Small intestine (tissue), 7 donors: Measurements from ENCODE around the gene RNPEP. TPM values are rescaled to one million over a fixed set of nuclear protein-coding genes. Genes with fewer than 3 reads are reported as not detected.
A peak's percentile ranks its signal among the peaks of the same experiment; 100 is the strongest.
"Not testable (repeated sequence)": the region's sequence is repeated elsewhere in the genome, so short reads cannot be mapped to it uniquely, and the experiment has no call there.

ENCODE experiments used
- DNase-seq, 2 donors: peaks; one replicate each; pipeline versions ENCODE4 v3.0.0 to v3.0.0-alpha.2; 2013
- FAIRE-seq: peaks from 2 replicates; lab custom pipeline; 2012; peaks lifted over from hg19 to GRCh38; lab: Jason Lieb, UNC
- H3K27ac ChIP-seq, 3 donors: one replicate each; pipeline ENCODE4 v1.5.1; 2013; ENCODE audit warnings: low read length in 2 of 3, mild to moderate bottlenecking in 2 of 3, control low read depth in 1 of 3, inconsistent platforms in 1 of 3, low read depth in 1 of 3, moderate library complexity in 1 of 3
- H3K27me3 ChIP-seq, 3 donors: one replicate each; pipeline ENCODE4 v1.6.1; 2013; ENCODE audit warnings: low read length in 3 of 3, inconsistent platforms in 1 of 3; ENCODE audit not compliant: control insufficient read depth in 3 of 3, insufficient read depth in 3 of 3
- H3K36me3 ChIP-seq, 3 donors: one replicate each; pipeline ENCODE4 v1.6.1; 2013; ENCODE audit warnings: low read length in 3 of 3, inconsistent platforms in 1 of 3, low read depth in 1 of 3, mild to moderate bottlenecking in 1 of 3, moderate library complexity in 1 of 3; ENCODE audit not compliant: control insufficient read depth in 3 of 3, insufficient read depth in 2 of 3
- H3K4me1 ChIP-seq, 3 donors: one replicate each; pipeline ENCODE4 v1.6.1; 2013; ENCODE audit warnings: low read length in 2 of 3, inconsistent platforms in 1 of 3, low read depth in 1 of 3, mild to moderate bottlenecking in 1 of 3, moderate library complexity in 1 of 3; ENCODE audit not compliant: control insufficient read depth in 3 of 3, insufficient read depth in 2 of 3
- H3K4me3 ChIP-seq, 3 donors: one replicate each; pipeline ENCODE4 v1.5.1; 2013; ENCODE audit warnings: low read length in 3 of 3, control low read depth in 1 of 3, inconsistent platforms in 1 of 3, low read depth in 1 of 3, mild to moderate bottlenecking in 1 of 3, moderate library complexity in 1 of 3
- H3K9me3 ChIP-seq, 2 donors: one replicate each; pipeline ENCODE4 v1.6.1; 2013; ENCODE audit warnings: low read depth in 1 of 2, low read length in 1 of 2; ENCODE audit not compliant: control insufficient read depth in 2 of 2, insufficient read depth in 1 of 2
- WGBS, 3 donors: extraction: QIAGEN DNeasy Blood & Tissue Kit; methylation state at CpG; one replicate each; pipeline ENCODE4 v1.1.7; 2013; 5-methylcytosine and 5-hydroxymethylcytosine counted together
- polyA plus RNA-seq, 4 donors: library from polyadenylated mRNA; stranded (reverse) in 3 of 4; unstranded in 1 of 4; fragments of 200-250 nt in 3 of 4; fragments of 120-200 nt in 1 of 4; gene quantifications; one replicate each; pipeline versions ENCODE4 v1.2.1 to v1.2.3, GENCODE V29; 2013
- donor health status: healthy with polysubstance abuse.
- donor health status: control.
- donor health status: control.
- donor health status: Bipolar disorder and iron deficiency.
- donor health status: healthy.

RNPEP gene
- polyA plus RNA-seq, 4 donors: 61.8 to 183 (median 90.4) TPM

- FAIRE-seq: no peak
- Histone ChIP-seq H3K9me3 (no peaks in the 10 kb centered on the region), H3K4me1 (peaks cover 0 to 7% (median 0%) of the 10 kb centered on the region in 3 donors), H3K27me3 (peaks cover 0 to 45% (median 3%) of the 10 kb centered on the region in 3 donors), H3K36me3 (no peaks in the 10 kb centered on the region), H3K27ac (peak overlapping the region in 2 of 3 donors; percentile 78 to 81), H3K4me3 (no peak overlapping the region)
- 36 to 47% (median 37%) methylated on average over 3 of the region's 3 CpGs for WGBS, 3 donors
- DNase-seq: no peak
Measured at GRCh38 chr1:201947697-201948008, 34.8 kb upstream of the RNPEP start.

- Histone ChIP-seq H3K27ac (no peak overlapping the region), H3K27me3 (peaks cover 0 to 38% (median 3%) of the 10 kb centered on the region in 3 donors)
Measured at GRCh38 chr1:201949491-201949890, 33.0 kb upstream of the RNPEP start.

GRCh38 chr1:201954263-201955008, 28.0 kb upstream of the RNPEP start:
- Histone ChIP-seq H3K27me3 (peaks cover 0 to 4% (median 0%) of the 10 kb centered on the region in 3 donors), H3K4me1 (peaks cover 0 to 2% (median 0%) of the 10 kb centered on the region in 3 donors), H3K27ac (peak overlapping the region in 2 of 3 donors; percentile 87 to 92), H3K36me3 (peaks cover 0 to 8% (median 6%) of the 10 kb centered on the region in 3 donors), H3K4me3 (peak overlapping the region in 2 of 3 donors; percentile 86 to 92), H3K9me3 (no peaks in the 10 kb centered on the region)
- whole genome bisulfite sequencing, 3 donors: 48 to 56% (median 50%) methylated on average over 24 of the region's 24 CpGs
- FAIRE-seq: no peak
- DNase-seq: no peak

More at GRCh38 chr1:201949491-201949890, 33.0 kb upstream of the RNPEP start:
- no peak overlapping the region for H3K4me3 ChIP-seq
- no peaks in the 10 kb centered on the region for H3K9me3 ChIP-seq
- FAIRE-seq (no peak), DNase-seq (no peak)
- peaks cover 0 to 7% (median 0%) of the 10 kb centered on the region in 3 donors for H3K4me1 ChIP-seq
- no peaks in the 10 kb centered on the region for H3K36me3 ChIP-seq

GRCh38 chr1:201955009-201955728, 27.3 kb upstream of the RNPEP start, which contains the start of gene TIMM17A:
Gene TIMM17A (plus strand): TSS chr1:201955503. CDS start chr1:201955527, 24 bp downstream.
- peak within 1 kb of the TSS; percentile 80 to 92 (median 86) for H3K4me3 ChIP-seq
- no peaks in the 10 kb centered on the region for H3K27me3 ChIP-seq
- peaks cover 0 to 2% (median 0%) of the 10 kb centered on the region in 3 donors for H3K4me1 ChIP-seq
- DNase-seq (peak; percentile 98), FAIRE-seq (no peak)
- peaks cover 2 to 15% (median 6%) of the 10 kb centered on the region in 3 donors for H3K36me3 ChIP-seq
- no peaks in the 10 kb centered on the region for H3K9me3 ChIP-seq
- 0 to 1% (median 0%) methylated on average over 36 to 43 of the region's 43 CpGs for WGBS, 3 donors
- H3K27ac ChIP-seq: peak within 1 kb of the TSS; percentile 43 to 92 (median 87)

GRCh38 chr1:201955729-201956143, 26.7 kb upstream of the RNPEP start:
- peak overlapping the region; percentile 80 to 92 (median 86) for H3K4me3 ChIP-seq
- FAIRE-seq: no peak
- peaks cover 0 to 2% (median 0%) of the 10 kb centered on the region in 3 donors for H3K4me1 ChIP-seq
- no peaks in the 10 kb centered on the region for H3K27me3 ChIP-seq
- H3K36me3 ChIP-seq: peaks cover 2 to 17% (median 6%) of the 10 kb centered on the region in 3 donors
- DNase-seq: no peak
- H3K27ac ChIP-seq: peak overlapping the region; percentile 43 to 92 (median 87)
- H3K9me3 ChIP-seq: no peaks in the 10 kb centered on the region
- WGBS, 3 donors: 0% methylated on average over 17 of the region's 17 CpGs

GRCh38 chr1:201958348-201958747, 24.1 kb upstream of the RNPEP start:
- Histone ChIP-seq H3K27me3 (no peaks in the 10 kb centered on the region), H3K4me1 (peaks cover 0 to 2% (median 0%) of the 10 kb centered on the region in 3 donors), H3K36me3 (peaks cover 2 to 36% (median 9%) of the 10 kb centered on the region in 3 donors), H3K4me3 (no peak overlapping the region), H3K27ac (no peak overlapping the region), H3K9me3 (no peaks in the 10 kb centered on the region)
- no peak for FAIRE-seq
- DNase-seq: no peak
- 81 to 94% (median 85%) methylated on average over 5 of the region's 5 CpGs for WGBS, 3 donors

- H3K9me3 ChIP-seq, H3K27me3 ChIP-seq, H3K4me1 ChIP-seq, H3K27ac ChIP-seq, DNase-seq, FAIRE-seq, H3K4me3 ChIP-seq: not testable (repeated sequence)
- peaks cover 9 to 50% (median 15%) of the 10 kb centered on the region in 3 donors for H3K36me3 ChIP-seq
- WGBS, 3 donors: 94 to 95% (median 95%) methylated on average over 10 of the region's 10 CpGs
Measured at GRCh38 chr1:201962382-201962781, 20.1 kb upstream of the RNPEP start.

GRCh38 chr1:201964261-201964660, 18.2 kb upstream of the RNPEP start:
- H3K36me3 ChIP-seq: peaks cover 5 to 54% (median 16%) of the 10 kb centered on the region in 3 donors
- H3K4me1 ChIP-seq: no peaks in the 10 kb centered on the region
- H3K27me3 ChIP-seq: no peaks in the 10 kb centered on the region
- no peaks in the 10 kb centered on the region for H3K9me3 ChIP-seq
- no peak overlapping the region for H3K27ac ChIP-seq
- H3K4me3 ChIP-seq: no peak overlapping the region
- no peak for DNase-seq
- WGBS, 3 donors: 85 to 88% (median 86%) methylated on average over 1 of the region's 1 CpG
- FAIRE-seq: no peak
